Measurements from ENCODE around the gene CENPS. TPM values are rescaled to one million over a fixed set of nuclear protein-coding genes. Genes with fewer than 3 reads are reported as not detected.
A peak's percentile ranks its signal among the peaks of the same experiment; 100 is the strongest.

The CENPS gene
- polyA plus RNA-seq, 2 of the 4 experiments (the other 2 are of a cell fraction), result 25.7 to 27.3 TPM

DNA sequence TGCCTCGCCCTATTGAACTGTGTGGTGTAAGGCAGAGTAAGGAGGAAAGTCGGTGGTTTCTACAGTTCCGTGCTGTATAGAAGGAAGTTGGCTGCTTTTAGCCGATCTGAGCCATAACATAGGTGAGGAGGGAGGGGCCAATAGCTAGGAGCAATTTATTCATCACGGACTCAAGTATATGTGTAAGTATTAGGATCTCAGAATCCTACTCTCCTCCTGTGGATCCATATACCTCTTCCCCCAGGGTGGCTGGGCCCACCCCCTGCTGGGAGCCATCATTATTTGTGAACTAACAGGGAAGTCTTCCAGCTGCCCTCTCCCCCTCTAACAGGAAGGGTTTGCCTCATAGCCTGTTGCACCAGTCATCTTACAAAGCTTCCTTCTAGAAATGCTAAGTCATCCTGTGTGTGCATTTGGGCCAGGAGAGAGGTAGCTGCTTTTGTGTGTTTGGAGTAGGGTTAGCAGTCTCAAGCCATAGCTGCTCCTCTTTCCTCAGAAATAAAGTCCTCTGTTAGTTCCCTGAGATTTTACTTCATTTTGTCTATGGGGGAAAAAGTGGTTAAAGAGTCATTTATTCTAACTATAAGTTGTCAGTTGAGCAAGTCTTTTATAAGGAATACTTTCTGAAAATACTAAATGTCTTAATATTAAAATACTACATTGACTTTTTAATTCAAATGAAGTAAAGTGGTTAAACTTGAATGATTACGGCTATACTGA, 14.9 kb upstream of the CENPS start:
- 4% methylated on average over 6 of the region's 6 CpGs for WGBS (ENCODE audit: missing lambda C conversion rate)
- POLR2A ChIA-PET, result interaction anchor here (1.0 to 2.4 kb wide), 5 partner anchors 9 to 28 kb away, joined by 4 to 25 read pairs (median 6); partner anchors contain the start of gene PGD
- Histone ChIP-seq H3K27ac (peak overlapping the region; percentile 95 to 99), H3K4me2 (peak overlapping the region; percentile 90), H3K4me3 (peak overlapping the region; percentile 10; the same call in 1 of the 3 replicates), H3K9me3 (no peaks in the 10 kb centered on the region), H3K4me1 (peaks cover 98% of the 10 kb centered on the region)
- CTCF ChIA-PET, result interaction anchor here (0.6 to 2.3 kb wide), 8 partner anchors 9 to 52 kb away, joined by 3 to 17 read pairs (median 5); partner anchors contain the start of genes CENPS and PGD
- FAIRE-seq (peak; percentile 90), DNase-seq (ENCODE audit: low read depth in 1 of 2, low spot score in 1 of 2) (peak; percentile 51 to 96), ATAC-seq (peak; percentile 80 to 81)
- peak; percentile 66 to 91 for TF ChIP-seq CEBPB (IDR thresholded peaks at IDR 0.05)
- TF ChIP-seq JUNB (IDR thresholded peaks at IDR 0.05), result no peak
- TF ChIP-seq, protein P1, sequence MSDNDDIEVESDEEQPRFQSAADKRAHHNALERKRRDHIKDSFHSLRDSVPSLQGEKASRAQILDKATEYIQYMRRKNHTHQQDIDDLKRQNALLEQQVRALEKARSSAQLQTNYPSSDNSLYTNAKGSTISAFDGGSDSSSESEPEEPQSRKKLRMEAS (IDR thresholded peaks at IDR 0.05), result peak; percentile 50; the same call in 1 of the 2 replicates
- 0 out of 2 replicates have a peak, but pooled peaks have one; percentile 37 for TF ChIP-seq ZSCAN20 (CRISPR knock-in tag; IDR thresholded peaks at IDR 0.05)
- no peak; the same call in 1 of the 2 replicates for TF ChIP-seq FOXS1 (CRISPR knock-in tag; IDR thresholded peaks at IDR 0.05)
- TF ChIP-seq, protein P2, sequence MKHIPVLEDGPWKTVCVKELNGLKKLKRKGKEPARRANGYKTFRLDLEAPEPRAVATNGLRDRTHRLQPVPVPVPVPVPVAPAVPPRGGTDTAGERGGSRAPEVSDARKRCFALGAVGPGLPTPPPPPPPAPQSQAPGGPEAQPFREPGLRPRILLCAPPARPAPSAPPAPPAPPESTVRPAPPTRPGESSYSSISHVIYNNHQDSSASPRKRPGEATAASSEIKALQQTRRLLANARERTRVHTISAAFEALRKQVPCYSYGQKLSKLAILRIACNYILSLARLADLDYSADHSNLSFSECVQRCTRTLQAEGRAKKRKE (CRISPR knock-in tag; IDR thresholded peaks at IDR 0.05; ENCODE audit: low read depth), result no peak; the same call in 1 of the 2 replicates
- TF ChIP-seq JUN (IDR thresholded peaks at IDR 0.05), result peak; percentile 78 to 81; a peak in 4 of 5 replicates
- no peak for TF ChIP-seq ZFP36 (IDR thresholded peaks at IDR 0.05; ENCODE audit: borderline replicate concordance, partially characterized antibody)
- no peak for TF ChIP-seq KDM1A (IDR thresholded peaks at IDR 0.05; ENCODE audit: low read depth)
- peak; percentile 98 for TF ChIP-seq NFE2L2 (conservative IDR thresholded peaks at IDR 0.05; ENCODE audit: low read length)
- TF ChIP-seq EHF (CRISPR knock-in tag; IDR thresholded peaks at IDR 0.05), result 0 out of 2 replicates have a peak, but pooled peaks have one; percentile 15
- TF ChIP-seq MAZ (IDR thresholded peaks at IDR 0.05; ENCODE audit: borderline replicate concordance, low read depth, low read length), result no peak
- TF ChIP-seq FOSB (CRISPR knock-in tag; IDR thresholded peaks at IDR 0.05), result peak; percentile 24; the same call in 1 of the 2 replicates
- TF ChIP-seq MYC (IDR thresholded peaks at IDR 0.05; ENCODE audit: borderline replicate concordance, low read length), result no peak
- TF ChIP-seq, protein P3, sequence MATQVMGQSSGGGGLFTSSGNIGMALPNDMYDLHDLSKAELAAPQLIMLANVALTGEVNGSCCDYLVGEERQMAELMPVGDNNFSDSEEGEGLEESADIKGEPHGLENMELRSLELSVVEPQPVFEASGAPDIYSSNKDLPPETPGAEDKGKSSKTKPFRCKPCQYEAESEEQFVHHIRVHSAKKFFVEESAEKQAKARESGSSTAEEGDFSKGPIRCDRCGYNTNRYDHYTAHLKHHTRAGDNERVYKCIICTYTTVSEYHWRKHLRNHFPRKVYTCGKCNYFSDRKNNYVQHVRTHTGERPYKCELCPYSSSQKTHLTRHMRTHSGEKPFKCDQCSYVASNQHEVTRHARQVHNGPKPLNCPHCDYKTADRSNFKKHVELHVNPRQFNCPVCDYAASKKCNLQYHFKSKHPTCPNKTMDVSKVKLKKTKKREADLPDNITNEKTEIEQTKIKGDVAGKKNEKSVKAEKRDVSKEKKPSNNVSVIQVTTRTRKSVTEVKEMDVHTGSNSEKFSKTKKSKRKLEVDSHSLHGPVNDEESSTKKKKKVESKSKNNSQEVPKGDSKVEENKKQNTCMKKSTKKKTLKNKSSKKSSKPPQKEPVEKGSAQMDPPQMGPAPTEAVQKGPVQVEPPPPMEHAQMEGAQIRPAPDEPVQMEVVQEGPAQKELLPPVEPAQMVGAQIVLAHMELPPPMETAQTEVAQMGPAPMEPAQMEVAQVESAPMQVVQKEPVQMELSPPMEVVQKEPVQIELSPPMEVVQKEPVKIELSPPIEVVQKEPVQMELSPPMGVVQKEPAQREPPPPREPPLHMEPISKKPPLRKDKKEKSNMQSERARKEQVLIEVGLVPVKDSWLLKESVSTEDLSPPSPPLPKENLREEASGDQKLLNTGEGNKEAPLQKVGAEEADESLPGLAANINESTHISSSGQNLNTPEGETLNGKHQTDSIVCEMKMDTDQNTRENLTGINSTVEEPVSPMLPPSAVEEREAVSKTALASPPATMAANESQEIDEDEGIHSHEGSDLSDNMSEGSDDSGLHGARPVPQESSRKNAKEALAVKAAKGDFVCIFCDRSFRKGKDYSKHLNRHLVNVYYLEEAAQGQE (IDR thresholded peaks at IDR 0.05), result no peak
- no peak for TF ChIP-seq SMC3 (IDR thresholded peaks at IDR 0.05)
- TF ChIP-seq FOSL2 (IDR thresholded peaks at IDR 0.05), result no peak
- peak; percentile 40; the same call in 1 of the 2 replicates for TF ChIP-seq FOSL2 (CRISPR knock-in tag; IDR thresholded peaks at IDR 0.05)
- TF ChIP-seq, protein P4, sequence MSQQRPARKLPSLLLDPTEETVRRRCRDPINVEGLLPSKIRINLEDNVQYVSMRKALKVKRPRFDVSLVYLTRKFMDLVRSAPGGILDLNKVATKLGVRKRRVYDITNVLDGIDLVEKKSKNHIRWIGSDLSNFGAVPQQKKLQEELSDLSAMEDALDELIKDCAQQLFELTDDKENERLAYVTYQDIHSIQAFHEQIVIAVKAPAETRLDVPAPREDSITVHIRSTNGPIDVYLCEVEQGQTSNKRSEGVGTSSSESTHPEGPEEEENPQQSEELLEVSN (IDR thresholded peaks at IDR 0.05; ENCODE audit: borderline replicate concordance, low read depth), result no peak
- peak; percentile 33; the same call in 1 of the 2 replicates for TF ChIP-seq RARB (CRISPR knock-in tag; IDR thresholded peaks at IDR 0.05)
- TF ChIP-seq HOXB13 (CRISPR knock-in tag; IDR thresholded peaks at IDR 0.05; ENCODE audit: low read depth), result peak; percentile 74; the same call in 1 of the 2 replicates
- TF ChIP-seq PHF8 (IDR thresholded peaks at IDR 0.05; ENCODE audit: borderline replicate concordance, low read depth), result no peak
- TF ChIP-seq HEYL (CRISPR knock-in tag; IDR thresholded peaks at IDR 0.05), result no peak
- TF ChIP-seq GATA3 (IDR thresholded peaks at IDR 0.05; ENCODE audit: borderline replicate concordance), result peak; percentile 42; the same call in 1 of the 2 replicates
- peak; percentile 58; the same call in 1 of the 2 replicates for TF ChIP-seq HOXB5 (CRISPR knock-in tag; IDR thresholded peaks at IDR 0.05)
- TF ChIP-seq TFCP2L1 (CRISPR knock-in tag; IDR thresholded peaks at IDR 0.05), result no peak; the same call in 1 of the 2 replicates
- TF ChIP-seq EP300 (IDR thresholded peaks at IDR 0.05), result peak; percentile 68 to 87; a peak in 3 of 5 replicates
- TF ChIP-seq MAFK (IDR thresholded peaks at IDR 0.05; ENCODE audit: partially characterized antibody), result peak; percentile 99

Measured in A549 (cell line).